GM18520 (cell line): ENCODE measurements around the gene WWOX.

ENCODE experiments used
- ATAC-seq: cut with Tn5 transposase; IDR thresholded peaks from one replicate; pipeline ENCODE4 v1.9.1; 2021; ENCODE audit not compliant: unreplicated experiment

The WWOX gene

GRCh38 chr16:79069633-79070032, 970.2 kb downstream of the WWOX start:
- no peak for ATAC-seq

GRCh38 chr16:79071424-79071823, 972.0 kb downstream of the WWOX start:
- ATAC-seq: no peak

DNA sequence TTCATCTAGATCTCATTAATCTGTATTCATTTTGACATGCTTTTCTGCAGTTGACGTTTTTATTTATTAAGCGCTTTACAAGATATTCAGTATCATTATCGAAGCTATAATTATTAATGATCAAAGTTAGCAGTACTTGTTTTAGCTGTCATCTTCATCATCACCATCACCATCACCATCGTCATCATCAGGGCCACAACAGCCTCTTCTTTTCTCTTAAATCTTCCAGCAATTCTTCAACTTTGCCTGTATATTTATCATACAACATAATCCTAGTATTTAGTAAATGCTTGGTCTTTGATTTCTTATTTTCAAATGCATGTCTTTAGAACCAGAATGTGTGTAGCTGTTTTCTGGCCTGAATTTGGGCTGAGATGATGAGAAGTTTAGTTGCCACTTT, 973.1 kb downstream of the WWOX start:
- ATAC-seq: no peak

DNA sequence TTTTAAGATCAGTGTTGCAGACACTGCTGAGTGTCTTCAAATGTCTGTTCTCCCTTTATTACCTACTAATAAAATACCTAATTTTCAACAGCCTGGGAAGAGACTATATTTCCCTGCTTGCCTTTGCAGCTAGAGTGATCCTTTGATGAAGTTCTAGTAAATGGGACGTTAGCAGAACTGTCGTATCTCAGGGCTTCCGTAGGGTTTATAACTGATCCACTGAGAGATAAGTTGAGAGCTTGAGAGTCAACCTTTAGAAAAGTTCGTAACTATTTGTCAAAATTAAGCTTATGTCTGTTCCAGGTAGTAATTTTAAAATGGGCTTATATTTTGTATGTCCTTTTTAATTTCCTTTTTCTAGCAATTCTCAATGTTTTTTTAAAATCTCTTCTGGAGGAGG, 974.1 kb downstream of the WWOX start:
- ATAC-seq: no peak

DNA sequence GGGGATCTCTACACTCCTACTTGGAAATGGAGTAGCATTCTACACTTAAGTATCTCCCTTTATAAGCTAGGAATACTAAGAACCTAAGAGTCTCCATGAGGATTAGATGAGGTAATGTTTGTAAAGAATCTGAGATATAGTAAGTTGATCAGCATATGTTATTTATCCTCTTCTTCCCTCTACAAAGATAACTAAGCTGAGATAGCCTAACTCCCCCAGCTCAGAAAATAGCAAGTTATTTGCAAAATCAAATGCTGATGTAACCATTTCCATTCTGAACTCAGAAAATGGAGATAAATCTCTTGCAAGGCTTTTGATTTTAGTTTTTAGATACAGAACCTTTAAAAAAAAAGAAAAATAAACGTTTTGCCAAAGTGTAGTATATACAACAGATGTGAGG, 975.1 kb downstream of the WWOX start:
- ATAC-seq: no peak

GRCh38 chr16:79074951-79075350, 975.5 kb downstream of the WWOX start:
- ATAC-seq: no peak

GRCh38 chr16:79076047-79076767, 976.8 kb downstream of the WWOX start:
- ATAC-seq: no peak

DNA sequence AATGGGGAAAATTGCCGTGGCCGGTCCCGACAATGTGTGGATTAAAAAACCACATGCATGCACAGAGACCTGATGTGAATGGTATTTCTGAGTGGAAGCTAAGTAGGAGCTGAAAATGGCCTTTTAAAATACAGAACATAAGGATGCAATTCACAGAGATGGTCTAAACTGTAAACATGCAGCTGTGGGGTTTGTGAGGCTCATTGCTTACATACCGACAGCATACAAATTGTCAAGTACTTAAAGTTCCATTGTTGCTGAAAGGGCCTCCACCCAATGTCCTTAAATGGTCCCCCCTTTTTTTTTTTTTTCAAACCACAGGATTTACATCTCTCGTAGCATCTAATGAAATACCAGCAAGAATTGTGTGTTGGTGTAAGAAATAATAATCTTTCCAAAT, 977.9 kb downstream of the WWOX start:
- no peak for ATAC-seq

DNA sequence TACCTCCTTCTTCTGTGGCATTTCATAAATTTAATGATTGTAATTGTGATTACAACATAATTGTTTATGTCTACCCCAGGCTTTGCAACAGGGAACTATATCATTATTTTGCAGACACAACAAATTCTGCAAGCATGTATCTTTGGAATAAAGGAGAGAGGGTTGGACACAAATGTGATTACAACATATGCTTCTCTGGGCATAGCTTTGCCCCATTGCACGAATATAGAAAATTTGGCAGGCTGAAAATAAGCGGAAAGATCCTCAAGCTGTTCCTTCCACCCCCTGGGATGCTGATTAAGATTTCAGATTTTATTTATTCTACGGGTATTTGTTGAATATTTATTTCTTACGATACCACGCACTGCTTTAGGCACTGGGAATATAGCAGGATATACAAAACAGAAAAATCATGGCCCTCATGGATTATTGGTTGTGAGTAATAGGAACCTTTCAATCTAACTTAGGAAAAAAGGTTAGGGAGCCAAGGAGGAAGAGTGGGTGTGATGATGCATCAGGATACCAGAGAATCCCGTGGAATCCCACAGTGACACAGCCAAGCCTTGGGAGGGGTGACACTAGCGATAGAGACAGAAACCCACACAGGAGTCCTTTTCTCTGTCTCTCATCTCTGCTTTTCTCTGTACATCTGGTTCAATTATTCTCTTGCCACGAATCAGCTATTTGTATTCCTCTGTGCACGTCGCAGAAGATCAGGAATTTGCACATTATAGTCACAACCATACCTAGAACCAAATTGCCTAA, 980.4 kb downstream of the WWOX start:
- ATAC-seq: no peak

- no peak for ATAC-seq
Observed at GRCh38 chr16:79081297-79082066, 982.0 kb downstream of the WWOX start.

- no peak for ATAC-seq
Observed at GRCh38 chr16:79082970-79083369, 983.5 kb downstream of the WWOX start.

DNA sequence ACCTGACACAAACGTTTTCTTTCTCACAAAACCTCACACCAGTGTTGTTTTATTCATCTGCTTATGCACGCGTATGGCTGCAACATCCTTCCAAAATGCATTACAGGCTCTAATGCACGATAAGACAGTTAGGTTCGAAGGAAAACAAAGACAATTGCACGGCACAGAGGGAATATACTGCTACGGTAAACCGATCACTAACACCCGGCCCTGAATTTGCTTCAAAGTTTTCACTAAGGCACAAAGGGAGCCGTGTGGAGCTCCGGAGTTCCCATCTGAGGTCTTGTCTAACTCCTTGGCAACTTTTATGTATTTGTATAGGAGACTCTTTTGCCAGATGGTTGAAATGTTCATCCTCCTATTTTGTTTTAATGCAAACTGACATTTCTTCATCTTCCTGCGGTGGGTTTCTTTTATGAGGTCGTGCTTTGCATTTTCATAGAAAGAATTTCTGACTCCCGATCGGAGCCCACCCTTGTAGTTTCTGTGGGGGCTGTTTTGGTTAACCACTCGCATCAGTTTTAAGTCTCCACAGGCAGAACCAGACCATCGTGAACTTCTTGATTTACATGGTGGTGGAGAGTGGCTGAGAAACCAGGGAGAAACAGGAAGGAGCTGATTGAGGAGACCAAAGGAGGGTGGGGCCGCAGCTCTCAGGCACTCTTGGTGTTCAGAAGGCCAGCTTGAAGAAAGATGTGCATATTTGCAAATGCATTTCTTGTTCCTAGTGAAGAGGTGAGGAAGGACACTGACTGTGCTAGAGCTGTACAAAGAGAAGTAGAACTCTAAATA, 984.2 kb downstream of the WWOX start:
- ATAC-seq: no peak

GRCh38 chr16:79088971-79089370, 989.5 kb downstream of the WWOX start:
- no peak for ATAC-seq

- ATAC-seq: no peak
Observed at GRCh38 chr16:79089735-79090284, 990.4 kb downstream of the WWOX start.

- no peak for ATAC-seq
Observed at GRCh38 chr16:79090966-79091365, 991.5 kb downstream of the WWOX start.

DNA sequence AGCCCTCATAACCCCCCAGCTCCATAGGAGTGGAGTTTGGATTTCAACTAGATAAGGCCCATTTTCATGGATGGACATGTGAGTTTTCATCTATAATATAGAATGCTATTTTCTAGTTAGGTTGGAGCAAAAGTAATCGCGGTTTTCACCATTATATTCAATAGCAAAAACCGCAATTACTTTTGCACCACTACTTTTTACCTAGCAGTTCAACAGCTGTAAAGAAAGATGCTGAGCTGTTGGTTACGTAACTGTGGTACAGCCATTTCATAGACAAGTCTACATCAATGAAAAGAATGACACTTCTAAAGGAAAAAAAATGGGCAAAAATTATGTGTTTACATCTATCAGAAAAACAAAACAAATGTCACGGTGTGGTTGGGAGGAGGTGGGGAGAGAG, 993.4 kb downstream of the WWOX start:
- ATAC-seq: no peak

DNA sequence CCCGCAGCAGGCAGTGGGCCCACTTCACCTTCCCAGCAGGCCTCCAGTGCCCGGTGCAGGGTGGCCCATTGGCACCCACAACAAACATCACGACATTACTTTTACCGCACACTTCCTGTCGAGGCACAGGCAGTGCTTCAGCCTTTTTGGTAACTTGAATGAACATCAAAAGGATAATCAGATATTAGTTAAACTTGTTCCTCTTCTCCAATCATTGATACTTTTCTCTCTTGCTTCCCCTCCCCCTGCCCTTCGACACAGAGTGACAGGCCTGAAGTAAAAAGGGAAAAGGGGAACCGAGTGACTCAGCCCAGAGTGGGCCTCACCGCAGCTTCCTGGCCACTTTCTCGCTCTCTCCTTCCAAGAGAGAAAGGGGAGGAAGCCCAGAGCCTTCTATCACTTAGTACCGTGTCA, 994.1 kb downstream of the WWOX start:
- no peak for ATAC-seq

GRCh38 chr16:79096246-79096645, 996.8 kb downstream of the WWOX start:
- no peak for ATAC-seq

- ATAC-seq: no peak
Observed at GRCh38 chr16:79097166-79097565, 997.7 kb downstream of the WWOX start.

GRCh38 chr16:79097771-79098170, 998.3 kb downstream of the WWOX start:
- no peak for ATAC-seq

GRCh38 chr16:79098907-79099306, 999.5 kb downstream of the WWOX start:
- ATAC-seq: no peak
